ENCODE data around the gene ADGRL1.

Gene ADGRL1

GRCh38 chr19:14174883-14175282 is 31.1 kb downstream of the ADGRL1 start:
- peaks cover 63% of the 10 kb centered on the region for H3K36me3 ChIP-seq (ENCODE audit: insufficient read depth, low read length)
- H2AFZ ChIP-seq (ENCODE audit: low read depth, low read length): no peak overlapping the region
- no peaks in the 10 kb centered on the region for H3K9me3 ChIP-seq (ENCODE audit: insufficient read depth, low read length, severe bottlenecking)
- no peaks in the 10 kb centered on the region for H3K79me2 ChIP-seq (ENCODE audit: insufficient read depth, low read length)
- no peak overlapping the region for H3K4me2 ChIP-seq (ENCODE audit: insufficient read depth, low read length)
- ATAC-seq (ENCODE audit: insufficient read depth, low read depth): no peak
- H3K27ac ChIP-seq (ENCODE audit: low read length): no peak overlapping the region
- no peaks in the 10 kb centered on the region for H3K27me3 ChIP-seq (ENCODE audit: insufficient read depth, low read length, poor library complexity)
- H4K20me1 ChIP-seq (ENCODE audit: insufficient read depth, low read length): peaks cover 2% of the 10 kb centered on the region; the same call in 1 of the 2 replicates
- no peaks in the 10 kb centered on the region for H3K4me1 ChIP-seq (ENCODE audit: insufficient read depth, low read length)
- no peak overlapping the region for H3K4me3 ChIP-seq (ENCODE audit: low read depth in 1 of 2, low read length in 2 of 2)
- no peak overlapping the region for H3K9ac ChIP-seq (ENCODE audit: low read depth, low read length)
- TF ChIP-seq CTCF (IDR thresholded peaks at IDR 0.05; ENCODE audit: borderline replicate concordance, extremely low read depth, low read length, poor library complexity, severe bottlenecking) (no peak), EZH2 (IDR thresholded peaks at IDR 0.05; ENCODE audit: borderline replicate concordance, low read depth, low read length, severe bottlenecking) (no peak)
- DNase-seq: no peak

- Histone ChIP-seq H3K27me3 (ENCODE audit: insufficient read depth, low read length, poor library complexity) (no peaks in the 10 kb centered on the region), H3K4me3 (ENCODE audit: low read depth in 1 of 2, low read length in 2 of 2) (no peak overlapping the region), H4K20me1 (ENCODE audit: insufficient read depth, low read length) (peaks cover 12% of the 10 kb centered on the region), H3K36me3 (ENCODE audit: insufficient read depth, low read length) (peaks cover 48% of the 10 kb centered on the region), H3K4me2 (ENCODE audit: insufficient read depth, low read length) (no peak overlapping the region), H3K9me3 (ENCODE audit: insufficient read depth, low read length, severe bottlenecking) (no peaks in the 10 kb centered on the region), H3K9ac (ENCODE audit: low read depth, low read length) (no peak overlapping the region), H3K79me2 (ENCODE audit: insufficient read depth, low read length) (no peaks in the 10 kb centered on the region), H3K4me1 (ENCODE audit: insufficient read depth, low read length) (no peaks in the 10 kb centered on the region), H2AFZ (ENCODE audit: low read depth, low read length) (no peak overlapping the region), H3K27ac (ENCODE audit: low read length) (no peak overlapping the region)
- no peak for TF ChIP-seq EZH2 (IDR thresholded peaks at IDR 0.05; ENCODE audit: borderline replicate concordance, low read depth, low read length, severe bottlenecking)
- TF ChIP-seq CTCF (IDR thresholded peaks at IDR 0.05; ENCODE audit: borderline replicate concordance, extremely low read depth, low read length, poor library complexity, severe bottlenecking): no peak
- no peak for DNase-seq
- no peak for ATAC-seq (ENCODE audit: insufficient read depth, low read depth)
Observed at GRCh38 chr19:14168993-14169392, 37.0 kb downstream of the ADGRL1 start.

GRCh38 chr19:14168259-14168972 is 37.6 kb downstream of the ADGRL1 start:
- no peaks in the 10 kb centered on the region for H3K4me1 ChIP-seq (ENCODE audit: insufficient read depth, low read length)
- H3K4me3 ChIP-seq (ENCODE audit: low read depth in 1 of 2, low read length in 2 of 2): no peak overlapping the region
- ATAC-seq (ENCODE audit: insufficient read depth, low read depth) (no peak), DNase-seq (no peak)
- H3K79me2 ChIP-seq (ENCODE audit: insufficient read depth, low read length): no peaks in the 10 kb centered on the region
- no peaks in the 10 kb centered on the region for H3K9me3 ChIP-seq (ENCODE audit: insufficient read depth, low read length, severe bottlenecking)
- H3K27me3 ChIP-seq (ENCODE audit: insufficient read depth, low read length, poor library complexity): no peaks in the 10 kb centered on the region
- H3K4me2 ChIP-seq (ENCODE audit: insufficient read depth, low read length): no peak overlapping the region
- H3K27ac ChIP-seq (ENCODE audit: low read length): no peak overlapping the region
- H3K36me3 ChIP-seq (ENCODE audit: insufficient read depth, low read length): peaks cover 43% of the 10 kb centered on the region
- TF ChIP-seq CTCF (IDR thresholded peaks at IDR 0.05; ENCODE audit: borderline replicate concordance, extremely low read depth, low read length, poor library complexity, severe bottlenecking): no peak
- TF ChIP-seq EZH2 (IDR thresholded peaks at IDR 0.05; ENCODE audit: borderline replicate concordance, low read depth, low read length, severe bottlenecking): no peak
- no peak overlapping the region for H2AFZ ChIP-seq (ENCODE audit: low read depth, low read length)
- no peak overlapping the region for H3K9ac ChIP-seq (ENCODE audit: low read depth, low read length)
- H4K20me1 ChIP-seq (ENCODE audit: insufficient read depth, low read length): peaks cover 14% of the 10 kb centered on the region

All from DND-41 (cell line).